H54 (cell line): ENCODE results near the gene BMS1.
"Not testable (repeated sequence)": the region's sequence is repeated elsewhere in the genome, so short reads cannot be mapped to it uniquely, and the experiment has no call there.

ENCODE experiments used
- DNase-seq: peaks from one replicate; pipeline ENCODE4 v3.0.0; 2011; ENCODE audit warnings: low spot score, mixed read lengths; ENCODE audit not compliant: insufficient read length
- FAIRE-seq: peaks from 3 replicates; lab custom pipeline; 2011; peaks lifted over from hg19 to GRCh38; lab: Jason Lieb, UNC
- POLR2A ChIP-seq: IDR thresholded peaks from 2 replicates; pipeline ENCODE4 v1.6.1; 2011; ENCODE audit warnings: low read depth, mild to moderate bottlenecking, low read length

The BMS1 gene

GRCh38 chr10:42816912-42817311 lies 34.3 kb downstream of the BMS1 start:
- FAIRE-seq, result no peak

GRCh38 chr10:42817417-42817816 lies 34.8 kb downstream of the BMS1 start:
- DNase-seq, FAIRE-seq: not testable (repeated sequence)

More at GRCh38 chr10:42816912-42817311, 34.3 kb downstream of the BMS1 start:
- no peak for TF ChIP-seq POLR2A
- DNase-seq, result no peak

- DNase-seq, FAIRE-seq: not testable (repeated sequence)
These were observed 44.2 kb downstream of the BMS1 start for GRCh38 chr10:42826759-42827158.

GRCh38 chr10:42827201-42827600 lies 44.6 kb downstream of the BMS1 start:
- TF ChIP-seq POLR2A, result no peak
- DNase-seq (no peak), FAIRE-seq (no peak)

GRCh38 chr10:42828391-42828790 lies 45.8 kb downstream of the BMS1 start:
- not testable (repeated sequence) for DNase-seq, FAIRE-seq

- FAIRE-seq, result no peak
These were observed 47.6 kb downstream of the BMS1 start for GRCh38 chr10:42830237-42830636.

GRCh38 chr10:42836096-42836495 lies 53.5 kb downstream of the BMS1 start:
- no peak for TF ChIP-seq POLR2A
- DNase-seq, result no peak
- FAIRE-seq, result no peak

More at GRCh38 chr10:42830237-42830636, 47.6 kb downstream of the BMS1 start:
- no peak for TF ChIP-seq POLR2A
- DNase-seq, result no peak

- no peak for DNase-seq
- no peak for TF ChIP-seq POLR2A
- no peak for FAIRE-seq
These were observed 54.3 kb downstream of the BMS1 start for GRCh38 chr10:42836771-42837468.

GRCh38 chr10:42844810-42845209 lies 62.2 kb downstream of the BMS1 start:
- DNase-seq, result not testable (repeated sequence)

GRCh38 chr10:42847261-42847660 lies 64.7 kb downstream of the BMS1 start:
- DNase-seq, FAIRE-seq: not testable (repeated sequence)

More at GRCh38 chr10:42844810-42845209, 62.2 kb downstream of the BMS1 start:
- FAIRE-seq, result not testable (repeated sequence)

GRCh38 chr10:42850931-42851330 lies 68.3 kb downstream of the BMS1 start:
- FAIRE-seq (no peak), DNase-seq (no peak)
- TF ChIP-seq POLR2A, result no peak

GRCh38 chr10:42859256-42859655 lies 76.7 kb downstream of the BMS1 start:
- TF ChIP-seq POLR2A, result no peak
- no peak for FAIRE-seq
- DNase-seq, result no peak

GRCh38 chr10:42860016-42860415 lies 77.4 kb downstream of the BMS1 start:
- DNase-seq, FAIRE-seq: not testable (repeated sequence)

- FAIRE-seq, DNase-seq: not testable (repeated sequence)
These were observed 80.2 kb downstream of the BMS1 start for GRCh38 chr10:42862801-42863200.

- no peak for DNase-seq
- no peak for TF ChIP-seq POLR2A
- no peak for FAIRE-seq
These were observed 82.0 kb downstream of the BMS1 start for GRCh38 chr10:42864575-42864974.

- no peak for TF ChIP-seq POLR2A
- FAIRE-seq (no peak), DNase-seq (no peak)
These were observed 83.1 kb downstream of the BMS1 start for GRCh38 chr10:42865716-42866114.
